Activated B cell treated with CpG ODN at 0.5 μM for 24 hours (primary cell): Measurements from ENCODE around the gene TRABD2B. TPM values are rescaled to one million over a fixed set of nuclear protein-coding genes. Genes with fewer than 3 reads are reported as not detected.

ENCODE experiments used
- ATAC-seq: fragments of 200-7000 bp; cut with Tn5 transposase; one replicate; pipeline ENCODE4 v1.10.0; 2021; ENCODE audit warnings: low read depth, mild to moderate bottlenecking, moderate library complexity
- CTCF ChIA-PET: fragments of 350-600 bp; sonication (Branson Sonifier 250); formaldehyde crosslinking; loops from one replicate; lab custom pipeline; 2021; ENCODE audit warnings: antibody characterized with exemption; lab: Charles Lee
- POLR2A ChIA-PET: fragments of 350-600 bp; sonication (Branson Sonifier 250); formaldehyde crosslinking; loops from one replicate; lab custom pipeline; 2021; ENCODE audit warnings: antibody characterized with exemption; lab: Charles Lee
- DNase-seq: peaks from one replicate; pipeline ENCODE4 v3.0.0; 2022
- H3K27ac Mint-ChIP-seq: one replicate; pipeline ENCODE4 v1.8.0; 2020; ENCODE audit warnings: mixed read lengths
- H3K27me3 Mint-ChIP-seq: one replicate; pipeline ENCODE4 v1.8.0; 2021; ENCODE audit warnings: mixed read lengths
- H3K36me3 Mint-ChIP-seq: one replicate; pipeline ENCODE4 v1.8.0; 2021; ENCODE audit warnings: low read depth, mixed read lengths
- H3K4me1 Mint-ChIP-seq: one replicate; pipeline ENCODE4 v1.8.0; 2021; ENCODE audit warnings: mixed read lengths
- H3K4me3 Mint-ChIP-seq: one replicate; pipeline ENCODE4 v1.8.0; 2020; ENCODE audit warnings: mild to moderate bottlenecking, mixed read lengths
- H3K9me3 Mint-ChIP-seq: one replicate; pipeline ENCODE4 v1.8.0; 2020; ENCODE audit warnings: mixed read lengths
- CTCF ChIP-seq: fragments of 200-600 bp; IDR thresholded peaks from one replicate; pipeline ENCODE4 v1.8.0; 2022; ENCODE audit warnings: antibody characterized with exemption, mild to moderate bottlenecking
- intact Hi-C: fragments of 100-400 bp; cut with micrococcal nuclease; formaldehyde crosslinking; loops from one replicate; pipeline ENCODE4 v1.15.1; 2024
- total RNA-seq: library from RNA; stranded (reverse); gene quantifications from 2 replicates; pipeline ENCODE4 v1.2.3, GENCODE V29; 2022

Gene TRABD2B
- total RNA-seq, 1 donor from 2014 or later, result not detected

- Mint-ChIP-seq H3K27me3 (peaks cover 11% of the 10 kb centered on the region), H3K4me3 (no peak overlapping the region), H3K4me1 (no peaks in the 10 kb centered on the region), H3K9me3 (no peaks in the 10 kb centered on the region), H3K27ac (no peak overlapping the region), H3K36me3 (no peaks in the 10 kb centered on the region)
- ChIA-PET CTCF (no interaction called here), POLR2A (no interaction called here)
- DNase-seq, result no peak
- ATAC-seq, result no peak
- intact Hi-C loops, result no loop called here
- TF ChIP-seq CTCF, result no peak
Observed at GRCh38 chr1:47951545-47952235, 45.5 kb downstream of the TRABD2B start.

GRCh38 chr1:47951026-47951425 is 46.2 kb downstream of the TRABD2B start:
- CTCF ChIA-PET, result no interaction called here
- Mint-ChIP-seq H3K36me3 (no peaks in the 10 kb centered on the region), H3K4me3 (no peak overlapping the region), H3K4me1 (no peaks in the 10 kb centered on the region), H3K27ac (no peak overlapping the region), H3K27me3 (peaks cover 11% of the 10 kb centered on the region), H3K9me3 (no peaks in the 10 kb centered on the region)
- DNase-seq (no peak), ATAC-seq (no peak)
- intact Hi-C loops, result no loop called here
- POLR2A ChIA-PET, result no interaction called here
- TF ChIP-seq CTCF, result no peak

GRCh38 chr1:47950471-47950870 is 46.7 kb downstream of the TRABD2B start:
- ChIA-PET CTCF (no interaction called here), POLR2A (no interaction called here)
- Mint-ChIP-seq H3K27ac (no peak overlapping the region), H3K36me3 (no peaks in the 10 kb centered on the region), H3K9me3 (no peaks in the 10 kb centered on the region), H3K27me3 (peaks cover 11% of the 10 kb centered on the region), H3K4me1 (no peaks in the 10 kb centered on the region), H3K4me3 (no peak overlapping the region)
- intact Hi-C loops, result no loop called here
- ATAC-seq, result no peak
- DNase-seq, result no peak
- no peak for TF ChIP-seq CTCF

GRCh38 chr1:47948126-47948525 is 49.1 kb downstream of the TRABD2B start:
- ATAC-seq (no peak), DNase-seq (no peak)
- ChIA-PET CTCF (no interaction called here), POLR2A (no interaction called here)
- Mint-ChIP-seq H3K4me3 (no peak overlapping the region), H3K36me3 (no peaks in the 10 kb centered on the region), H3K27ac (no peak overlapping the region), H3K27me3 (peaks cover 3% of the 10 kb centered on the region), H3K9me3 (no peaks in the 10 kb centered on the region), H3K4me1 (no peaks in the 10 kb centered on the region)
- intact Hi-C loops, result no loop called here
- no peak for TF ChIP-seq CTCF

- peaks cover 3% of the 10 kb centered on the region for H3K27me3 Mint-ChIP-seq
- CTCF ChIA-PET, result no interaction called here
- H3K4me3 Mint-ChIP-seq, result no peak overlapping the region
- no peak for ATAC-seq
- intact Hi-C loops, result no loop called here
- POLR2A ChIA-PET, result no interaction called here
- no peak overlapping the region for H3K27ac Mint-ChIP-seq
- H3K36me3 Mint-ChIP-seq, result no peaks in the 10 kb centered on the region
- no peaks in the 10 kb centered on the region for H3K9me3 Mint-ChIP-seq
- no peak for DNase-seq
- no peak for TF ChIP-seq CTCF
- H3K4me1 Mint-ChIP-seq, result no peaks in the 10 kb centered on the region
Observed at GRCh38 chr1:47947531-47947930, 49.7 kb downstream of the TRABD2B start.
